ENCODE data around the gene KLHL29. TPM values are rescaled to one million over a fixed set of nuclear protein-coding genes. Genes with fewer than 3 reads are reported as not detected.

Gene KLHL29
- total RNA-seq, 1 experiment from 2014 or later, result 2.6 TPM

DNA sequence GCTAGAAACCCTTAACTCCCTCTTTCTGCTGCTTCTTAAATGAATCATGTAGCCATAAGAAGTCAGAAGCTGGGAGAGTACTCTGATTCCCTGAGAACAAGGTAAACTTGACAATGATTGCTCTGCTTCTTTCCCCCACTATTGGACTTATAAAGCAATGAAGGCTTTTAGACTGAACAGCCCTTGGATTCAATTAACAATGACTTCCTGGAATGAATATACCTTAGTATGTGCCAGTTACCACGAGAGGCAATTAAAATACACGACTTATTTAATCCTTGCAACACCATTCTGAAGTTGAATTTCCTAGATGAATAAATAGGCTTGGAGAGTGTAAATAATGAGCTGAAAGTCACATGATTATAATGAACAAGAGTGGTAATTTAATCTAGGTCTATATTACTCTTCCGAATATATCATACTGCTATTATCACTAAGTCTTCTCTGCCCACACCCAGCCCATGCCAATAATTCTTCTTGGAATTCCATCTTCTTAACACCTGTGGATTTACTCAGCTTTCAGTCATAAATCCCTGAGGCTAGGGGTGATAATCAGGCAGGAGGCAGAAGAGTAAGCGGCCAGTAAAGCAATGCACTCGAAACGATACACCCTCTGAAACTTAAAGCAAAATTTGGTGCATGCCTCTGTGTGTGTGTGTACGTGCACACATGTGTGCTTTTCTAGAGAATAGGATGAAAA is 371.8 kb downstream of the KLHL29 start:
- H3K4me2 ChIP-seq (ENCODE audit: low read length), result no peak overlapping the region
- no peaks in the 10 kb centered on the region for H3K9me2 ChIP-seq (replicated peaks; ENCODE audit: low read length)
- no peaks in the 10 kb centered on the region for H3K79me2 ChIP-seq (ENCODE audit: low read length)
- no peaks in the 10 kb centered on the region for H3K9me3 ChIP-seq (ENCODE audit: low read length)
- no peak overlapping the region for H3K27ac ChIP-seq (ENCODE audit: low read length)
- H3K4me3 ChIP-seq (ENCODE audit: low read length), result no peak overlapping the region
- H3K9ac ChIP-seq (ENCODE audit: low read length), result no peak overlapping the region
- no peaks in the 10 kb centered on the region for H3K27me3 ChIP-seq (ENCODE audit: low read length)
- CTCF ChIA-PET, result no interaction called here
- POLR2A ChIA-PET (ENCODE audit: unreplicated experiment), result no interaction called here
- intact Hi-C loops (cut with micrococcal nuclease), result no loop called here
- no peak overlapping the region for H2AFZ ChIP-seq (ENCODE audit: low read length)
- no TSS peak for BruUV-seq (replicated peaks)
- no peak for TF ChIP-seq EZH2phosphoT487 (IDR thresholded peaks at IDR 0.05; ENCODE audit: borderline replicate concordance, low read length)
- H4K20me1 ChIP-seq (ENCODE audit: low read length), result no peaks in the 10 kb centered on the region
- no peak for ATAC-seq
- no peak for DNase-seq
- H3F3A ChIP-seq (ENCODE audit: low read length, unreplicated experiment), result no peaks in the 10 kb centered on the region
- H3K4me1 ChIP-seq (ENCODE audit: insufficient read depth, low read length), result peaks cover 14% of the 10 kb centered on the region
- H3K36me3 ChIP-seq (ENCODE audit: low read depth, low read length), result peaks cover 10% of the 10 kb centered on the region

DNA sequence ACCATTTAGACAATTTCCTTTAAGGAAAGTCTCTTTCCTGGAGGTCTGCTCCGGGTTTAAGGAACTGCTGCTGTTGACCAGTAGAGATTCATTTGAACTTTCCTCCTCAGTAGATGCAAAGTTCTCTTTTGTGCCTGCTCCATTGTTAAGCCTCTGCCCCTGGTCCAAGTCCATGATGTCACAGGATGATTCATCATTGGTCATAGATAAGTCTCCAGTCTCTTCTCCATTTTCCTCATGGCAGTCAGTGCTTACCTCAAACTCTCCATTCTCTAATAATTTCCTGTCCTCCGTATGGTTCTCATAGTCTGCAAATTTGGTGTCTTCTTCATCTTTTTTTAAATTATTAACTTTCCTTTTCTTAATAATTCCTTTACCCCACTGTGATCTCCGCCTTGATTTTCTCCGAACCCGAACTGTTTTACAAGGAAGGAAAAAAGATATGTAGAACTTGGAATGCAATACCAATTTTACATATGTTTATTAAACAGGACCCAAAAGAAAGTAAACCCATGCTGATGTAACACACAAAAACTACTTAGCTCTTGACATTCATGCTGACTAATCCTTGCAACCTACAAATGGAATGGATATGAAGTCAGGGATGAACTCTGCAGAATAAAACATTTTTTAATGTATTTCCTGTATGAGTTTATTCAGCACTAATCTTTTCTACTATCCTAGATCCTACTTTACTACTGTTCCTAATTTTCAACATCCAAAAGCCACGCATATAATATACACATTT is 372.9 kb downstream of the KLHL29 start:
- Histone ChIP-seq H3K9ac (ENCODE audit: low read length) (no peak overlapping the region), H3K27me3 (ENCODE audit: low read length) (no peaks in the 10 kb centered on the region), H3K4me2 (ENCODE audit: low read length) (no peak overlapping the region), H3K79me2 (ENCODE audit: low read length) (no peaks in the 10 kb centered on the region), H3K4me3 (ENCODE audit: low read length) (no peak overlapping the region), H3K4me1 (ENCODE audit: insufficient read depth, low read length) (peaks cover 14% of the 10 kb centered on the region), H3K36me3 (ENCODE audit: low read depth, low read length) (peaks cover 10% of the 10 kb centered on the region), H2AFZ (ENCODE audit: low read length) (no peak overlapping the region), H3K27ac (ENCODE audit: low read length) (peak overlapping the region; percentile 30), H3K9me2 (replicated peaks; ENCODE audit: low read length) (no peaks in the 10 kb centered on the region), H3K9me3 (ENCODE audit: low read length) (no peaks in the 10 kb centered on the region), H3F3A (ENCODE audit: low read length, unreplicated experiment) (no peaks in the 10 kb centered on the region), H4K20me1 (ENCODE audit: low read length) (no peaks in the 10 kb centered on the region)
- ChIA-PET POLR2A (ENCODE audit: unreplicated experiment) (no interaction called here), CTCF (no interaction called here)
- TF ChIP-seq, protein P1, sequence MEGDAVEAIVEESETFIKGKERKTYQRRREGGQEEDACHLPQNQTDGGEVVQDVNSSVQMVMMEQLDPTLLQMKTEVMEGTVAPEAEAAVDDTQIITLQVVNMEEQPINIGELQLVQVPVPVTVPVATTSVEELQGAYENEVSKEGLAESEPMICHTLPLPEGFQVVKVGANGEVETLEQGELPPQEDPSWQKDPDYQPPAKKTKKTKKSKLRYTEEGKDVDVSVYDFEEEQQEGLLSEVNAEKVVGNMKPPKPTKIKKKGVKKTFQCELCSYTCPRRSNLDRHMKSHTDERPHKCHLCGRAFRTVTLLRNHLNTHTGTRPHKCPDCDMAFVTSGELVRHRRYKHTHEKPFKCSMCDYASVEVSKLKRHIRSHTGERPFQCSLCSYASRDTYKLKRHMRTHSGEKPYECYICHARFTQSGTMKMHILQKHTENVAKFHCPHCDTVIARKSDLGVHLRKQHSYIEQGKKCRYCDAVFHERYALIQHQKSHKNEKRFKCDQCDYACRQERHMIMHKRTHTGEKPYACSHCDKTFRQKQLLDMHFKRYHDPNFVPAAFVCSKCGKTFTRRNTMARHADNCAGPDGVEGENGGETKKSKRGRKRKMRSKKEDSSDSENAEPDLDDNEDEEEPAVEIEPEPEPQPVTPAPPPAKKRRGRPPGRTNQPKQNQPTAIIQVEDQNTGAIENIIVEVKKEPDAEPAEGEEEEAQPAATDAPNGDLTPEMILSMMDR (conservative IDR thresholded peaks at IDR 0.05; ENCODE audit: low read depth, low read length), result no peak
- TF ChIP-seq EZH2 (IDR thresholded peaks at IDR 0.05; ENCODE audit: low read length, unreplicated experiment) (no peak), EZH2phosphoT487 (IDR thresholded peaks at IDR 0.05; ENCODE audit: borderline replicate concordance, low read length) (no peak)
- intact Hi-C loops (cut with micrococcal nuclease), result no loop called here
- DNase-seq, result peak; percentile 80
- BruUV-seq (replicated peaks), result no TSS peak
- ATAC-seq, result peak; percentile 79
